Neural cell (in vitro differentiated cells): ENCODE data around the gene FHOD1. TPM values are rescaled to one million over a fixed set of nuclear protein-coding genes. Genes with fewer than 3 reads are reported as not detected.

Experiments used
- H2AFZ ChIP-seq: fragments of 200-600, 300-800 bp; sonication (generic), shearing (Covaris generic); 2 replicates; pipeline ENCODE4 v1.6.0; 2014; ENCODE audit warnings: low read depth, mild to moderate bottlenecking, antibody characterized with exemption, low read length, moderate library complexity
- H3F3A ChIP-seq: fragments of 200-600 bp; shearing (Covaris generic); 2 replicates; pipeline ENCODE4 v1.6.1; 2016; ENCODE audit warnings: mild to moderate bottlenecking, moderate library complexity, mixed read lengths, antibody characterized with exemption, low read length; ENCODE audit not compliant: insufficient read depth, poor library complexity, severe bottlenecking
- H3K27ac ChIP-seq: fragments of 200-600, 300-800 bp; sonication (generic), shearing (Covaris generic); 2 replicates; pipeline ENCODE4 v1.5.1; 2014; ENCODE audit warnings: mild to moderate bottlenecking, low read length, moderate library complexity
- H3K27me3 ChIP-seq: fragments of 300-800, 200-600 bp; sonication (generic), shearing (Covaris generic); 2 replicates; pipeline ENCODE4 v1.6.0; 2014; ENCODE audit warnings: mild to moderate bottlenecking, low read depth, low read length, moderate library complexity; ENCODE audit not compliant: insufficient read depth
- H3K36me3 ChIP-seq: fragments of 300-800, 200-600 bp; sonication (generic), shearing (Covaris generic); 2 replicates; pipeline ENCODE4 v1.5.1; 2014; ENCODE audit warnings: mild to moderate bottlenecking, antibody characterized with exemption, low read length, moderate library complexity; ENCODE audit not compliant: insufficient read depth
- H3K4me2 ChIP-seq: fragments of 300-800, 200-600 bp; sonication (generic), shearing (Covaris generic); 2 replicates; pipeline ENCODE4 v1.6.0; 2014; ENCODE audit warnings: mild to moderate bottlenecking, low read length
- H3K4me3 ChIP-seq: fragments of 300-800, 200-600 bp; sonication (generic), shearing (Covaris generic); 2 replicates; pipeline ENCODE4 v1.5.1; 2014; ENCODE audit warnings: mild to moderate bottlenecking, low read length, moderate library complexity
- H3K79me2 ChIP-seq: fragments of 200-600 bp; shearing (Covaris generic); replicated peaks from 2 replicates; pipeline ENCODE4 v1.6.0; 2014; ENCODE audit warnings: mild to moderate bottlenecking, low read length, moderate library complexity; ENCODE audit not compliant: insufficient read depth
- H3K9ac ChIP-seq: fragments of 300-800, 200-600 bp; sonication (generic), shearing (Covaris generic); 2 replicates; pipeline ENCODE4 v1.6.1; 2016; ENCODE audit warnings: mild to moderate bottlenecking, low read length, mixed read lengths
- H3K9me2 ChIP-seq: fragments of 200-600 bp; shearing (Covaris generic); 2 replicates; pipeline ENCODE4 v1.6.1; 2016; ENCODE audit warnings: mild to moderate bottlenecking, low read length, mixed read lengths; ENCODE audit not compliant: insufficient read depth
- H3K9me3 ChIP-seq: fragments of 200-600, 300-800 bp; sonication (generic), shearing (Covaris generic); 2 replicates; pipeline ENCODE4 v1.6.1; 2016; ENCODE audit warnings: mild to moderate bottlenecking, mixed run types, low read length, moderate library complexity, mixed read lengths
- H4K20me1 ChIP-seq: fragments of 200-600 bp; shearing (Covaris generic); 2 replicates; pipeline ENCODE4 v1.6.1; 2016; ENCODE audit warnings: mild to moderate bottlenecking, mixed run types; ENCODE audit not compliant: insufficient read depth
- CTCF ChIP-seq: fragments of 450-650 bp; IDR thresholded peaks from 2 replicates; pipeline ENCODE4 v1.5.1; 2014; ENCODE audit warnings: antibody characterized with exemption, mild to moderate bottlenecking, moderate library complexity; ENCODE audit not compliant: poor library complexity, severe bottlenecking
- EP300 ChIP-seq: fragments of 450-650 bp; conservative IDR thresholded peaks from 2 replicates; pipeline ENCODE4 v1.6.1; 2014; ENCODE audit warnings: antibody characterized with exemption, mild to moderate bottlenecking, moderate library complexity; ENCODE audit not compliant: poor library complexity, severe bottlenecking
- EZH2 ChIP-seq: fragments of 200-600, 300-800 bp; shearing (Covaris generic), sonication (generic); IDR thresholded peaks from 2 replicates; pipeline ENCODE4 v1.6.1; 2014; ENCODE audit warnings: antibody characterized with exemption, low read length, borderline replicate concordance, mild to moderate bottlenecking; ENCODE audit not compliant: insufficient read depth, poor library complexity, severe bottlenecking
- MXI1 ChIP-seq: fragments of 450-650 bp; conservative IDR thresholded peaks from 2 replicates; pipeline ENCODE4 v1.6.1; 2014; ENCODE audit warnings: antibody characterized with exemption, mild to moderate bottlenecking; ENCODE audit not compliant: poor library complexity, severe bottlenecking
- POLR2AphosphoS5 ChIP-seq: IDR thresholded peaks from 2 replicates; pipeline ENCODE4 v1.6.1; 2012
- RAD21 ChIP-seq: fragments of 450-650 bp; conservative IDR thresholded peaks from 2 replicates; pipeline ENCODE4 v1.6.1; 2014; ENCODE audit warnings: antibody characterized with exemption, mild to moderate bottlenecking, moderate library complexity
- REST ChIP-seq: IDR thresholded peaks from 2 replicates; pipeline ENCODE4 v1.6.1; 2012; ENCODE audit warnings: borderline replicate concordance
- SMC3 ChIP-seq: fragments of 450-650 bp; conservative IDR thresholded peaks from 2 replicates; pipeline ENCODE4 v1.6.1; 2014; ENCODE audit warnings: antibody characterized with exemption, mild to moderate bottlenecking, moderate library complexity; ENCODE audit not compliant: poor library complexity
- TAF1 ChIP-seq: IDR thresholded peaks from 2 replicates; pipeline ENCODE4 v1.6.1; 2012; ENCODE audit warnings: low read depth
- polyA plus RNA-seq: library from polyadenylated mRNA; depleted of rRNA; stranded (reverse); fragments of >200 nt; gene quantifications from 2 replicates; pipeline ENCODE4 v1.2.3, GENCODE V29; 2014

FHOD1 gene
- polyA plus RNA-seq, 1 donor from 2014 or later: 6.3 TPM

- H3K9me2 ChIP-seq: no peaks in the 10 kb centered on the region
- H3K79me2 ChIP-seq: no peaks in the 10 kb centered on the region
- peaks cover 7% of the 10 kb centered on the region for H3K27me3 ChIP-seq
- no peak overlapping the region for H3K4me2 ChIP-seq
- no peak overlapping the region for H3K27ac ChIP-seq
- no peaks in the 10 kb centered on the region for H3K36me3 ChIP-seq
- H3F3A ChIP-seq: no peaks in the 10 kb centered on the region
- H4K20me1 ChIP-seq: no peaks in the 10 kb centered on the region
- TF ChIP-seq RAD21 (no peak), REST (no peak), CTCF (no peak), TAF1 (no peak), EP300 (no peak), EZH2 (no peak), SMC3 (no peak), MXI1 (no peak), POLR2AphosphoS5 (no peak)
- H3K4me3 ChIP-seq: no peak overlapping the region
- H3K9me3 ChIP-seq: no peaks in the 10 kb centered on the region
- H3K9ac ChIP-seq: no peak overlapping the region
- no peak overlapping the region for H2AFZ ChIP-seq
Measured at GRCh38 chr16:67254801-67255552, 7.7 kb upstream of the FHOD1 start.

- peaks cover 28% of the 10 kb centered on the region for H3K27me3 ChIP-seq
- no peaks in the 10 kb centered on the region for H3K9me2 ChIP-seq
- H3K9ac ChIP-seq: no peak overlapping the region
- H4K20me1 ChIP-seq: no peaks in the 10 kb centered on the region
- TF ChIP-seq EZH2 (no peak), REST (no peak), SMC3 (no peak), EP300 (no peak), CTCF (no peak), TAF1 (no peak), MXI1 (no peak), RAD21 (no peak)
- H3K36me3 ChIP-seq: no peaks in the 10 kb centered on the region
- H2AFZ ChIP-seq: no peak overlapping the region
- H3K4me2 ChIP-seq: no peak overlapping the region
- no peaks in the 10 kb centered on the region for H3F3A ChIP-seq
- no peak overlapping the region for H3K27ac ChIP-seq
- H3K9me3 ChIP-seq: no peaks in the 10 kb centered on the region
- no peaks in the 10 kb centered on the region for H3K79me2 ChIP-seq
- no peak overlapping the region for H3K4me3 ChIP-seq
Measured at GRCh38 chr16:67252609-67253497, 5.6 kb upstream of the FHOD1 start.
